HG02642 (cell line): Measurements from ENCODE around the gene STK4.
"Not testable (repeated sequence)": the region's sequence is repeated elsewhere in the genome, so short reads cannot be mapped to it uniquely, and the experiment has no call there.

ENCODE experiments used
- ATAC-seq: cut with Tn5 transposase; IDR thresholded peaks from one replicate; pipeline ENCODE4 v1.9.1; 2021; ENCODE audit warnings: mild to moderate bottlenecking; ENCODE audit not compliant: unreplicated experiment, poor library complexity

The STK4 gene

DNA sequence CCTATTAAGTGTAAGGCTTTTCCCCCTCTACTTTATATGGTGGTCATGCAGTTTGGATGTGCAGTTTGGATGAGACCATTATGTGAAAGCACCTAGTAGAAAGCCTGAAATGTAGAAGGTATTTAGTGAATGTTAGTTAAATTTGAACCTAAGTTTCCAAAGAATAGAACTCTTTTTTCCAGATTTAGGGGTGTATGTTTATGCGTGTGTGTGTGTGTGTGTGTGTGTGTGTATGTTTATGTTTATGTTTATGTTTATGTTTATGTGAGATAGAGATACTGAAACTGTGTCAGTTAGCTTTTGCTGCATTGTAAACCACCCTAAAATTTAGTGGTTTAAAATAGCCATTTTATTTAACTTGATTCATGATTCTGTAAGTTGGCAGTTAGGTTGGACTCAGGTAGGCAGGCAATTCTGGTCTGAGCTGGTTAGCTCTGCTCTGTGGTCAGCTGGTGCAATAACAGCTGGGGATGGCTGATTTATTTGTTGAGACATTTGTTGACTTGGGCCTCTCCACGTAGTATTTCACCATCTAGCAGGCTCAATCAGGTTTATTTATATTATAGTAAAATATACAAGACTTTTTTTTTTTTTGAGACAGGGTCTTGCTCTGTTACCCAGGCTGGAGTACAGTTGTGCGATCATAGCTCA, 54.0 kb downstream of the STK4 start:
- no peak for ATAC-seq

DNA sequence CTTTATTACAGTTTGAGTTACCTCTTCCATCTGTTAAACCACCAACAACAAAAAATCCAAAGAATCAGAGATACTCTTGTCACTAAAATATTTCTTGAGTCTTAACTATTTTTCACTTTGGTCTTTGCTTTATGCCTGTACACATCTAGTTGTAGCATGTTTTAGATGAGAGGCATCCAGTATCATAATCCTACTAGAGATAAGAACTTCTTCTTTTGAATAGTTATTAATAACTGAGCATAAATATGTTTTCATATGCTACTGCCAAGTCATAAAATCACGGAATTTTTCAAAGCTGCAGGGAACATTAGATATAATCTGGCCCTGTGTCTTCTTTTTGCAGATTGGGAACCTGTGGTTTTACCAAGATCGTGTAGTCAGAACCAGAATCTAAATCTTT, 55.3 kb downstream of the STK4 start:
- ATAC-seq, result no peak

DNA sequence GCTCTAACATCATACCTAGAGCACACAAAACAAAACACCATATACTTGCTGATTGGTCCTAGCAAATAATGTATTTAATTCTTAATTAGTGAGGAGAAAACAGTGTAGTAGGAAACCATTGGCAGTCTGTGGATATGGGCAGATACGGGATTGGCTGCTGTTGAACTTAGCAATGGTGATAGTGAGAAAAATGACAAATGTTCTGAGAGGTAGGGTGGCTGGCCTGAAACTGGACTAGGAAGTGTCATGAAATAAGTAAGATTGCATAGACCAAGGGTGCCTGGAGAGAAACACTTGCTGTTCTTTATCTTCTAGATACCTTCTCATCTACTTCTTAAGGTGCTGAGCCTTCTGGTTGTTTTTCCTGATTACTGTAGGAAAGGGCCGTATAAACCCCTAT, 56.8 kb downstream of the STK4 start:
- ATAC-seq, result not testable (repeated sequence)

DNA sequence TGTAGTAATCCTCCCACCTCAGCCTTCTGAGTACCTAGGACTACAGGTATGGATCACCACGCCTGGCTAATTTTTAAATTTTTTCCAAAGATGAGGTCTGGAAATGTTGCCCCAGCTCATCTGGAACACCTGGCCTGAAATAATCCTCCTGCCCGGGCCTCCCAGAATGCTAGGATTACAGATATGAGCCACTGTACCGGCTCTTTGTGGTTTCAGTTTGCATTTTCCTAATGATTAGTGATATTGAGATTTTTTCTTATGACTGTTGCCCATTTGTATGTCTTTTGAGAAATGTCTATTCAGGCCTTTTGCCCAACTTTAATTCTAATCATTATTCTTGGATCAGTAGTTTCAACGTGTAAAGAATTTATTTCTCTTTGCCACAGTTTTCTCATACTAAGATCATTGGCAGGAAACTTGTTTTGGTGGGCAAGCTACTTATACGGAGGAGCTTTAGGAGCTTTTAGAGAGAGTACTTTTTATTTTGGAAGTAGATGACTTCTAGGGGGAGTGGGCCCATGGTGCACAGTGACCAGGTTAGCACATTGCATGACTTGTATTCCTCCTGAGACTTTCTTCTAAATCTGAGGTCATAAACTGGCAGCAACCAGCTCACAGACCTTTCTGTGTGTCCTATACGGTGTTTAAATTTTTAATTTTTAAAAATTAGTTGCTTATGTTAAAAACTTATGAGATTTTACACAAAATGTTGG, 62.3 kb downstream of the STK4 start:
- ATAC-seq, result no peak

DNA sequence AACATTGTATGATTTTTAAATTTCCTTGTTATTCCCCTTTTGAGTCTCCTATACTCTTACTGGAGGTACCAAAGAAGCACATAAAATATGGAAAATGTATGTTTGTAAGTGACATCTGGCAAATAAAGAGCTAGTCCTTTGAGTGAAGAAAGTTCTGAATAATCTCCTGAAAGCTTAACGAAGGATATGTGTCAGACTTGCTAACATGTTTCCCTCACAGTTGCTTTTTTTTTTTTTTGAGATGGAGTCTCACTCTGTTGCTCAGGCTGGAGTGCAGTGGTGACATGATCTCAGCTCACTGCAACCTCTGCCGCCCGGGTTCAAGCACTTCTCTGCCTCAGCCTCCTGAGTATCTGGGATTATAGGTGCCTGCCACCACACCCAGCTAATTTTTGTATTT, 63.6 kb downstream of the STK4 start:
- ATAC-seq, result no peak

DNA sequence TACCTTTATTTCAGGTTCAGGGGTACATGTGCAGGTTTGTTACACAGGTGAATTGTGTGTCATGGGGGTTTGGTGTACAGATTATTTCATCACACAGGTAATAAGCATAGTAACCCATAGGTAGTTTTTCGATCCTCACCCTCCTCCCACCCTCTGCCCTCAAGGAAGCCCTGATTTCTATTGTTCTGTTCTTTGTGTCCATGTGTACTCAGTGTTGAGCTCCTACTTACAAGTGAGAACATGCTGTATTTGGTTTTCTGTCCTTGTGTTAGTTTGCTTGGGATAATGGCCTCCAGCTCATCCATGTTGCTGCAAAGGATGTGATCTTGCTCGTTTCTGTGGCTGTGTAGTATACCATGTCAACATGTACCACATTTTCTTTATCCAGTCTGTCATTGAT, 66.0 kb downstream of the STK4 start:
- no peak for ATAC-seq

DNA sequence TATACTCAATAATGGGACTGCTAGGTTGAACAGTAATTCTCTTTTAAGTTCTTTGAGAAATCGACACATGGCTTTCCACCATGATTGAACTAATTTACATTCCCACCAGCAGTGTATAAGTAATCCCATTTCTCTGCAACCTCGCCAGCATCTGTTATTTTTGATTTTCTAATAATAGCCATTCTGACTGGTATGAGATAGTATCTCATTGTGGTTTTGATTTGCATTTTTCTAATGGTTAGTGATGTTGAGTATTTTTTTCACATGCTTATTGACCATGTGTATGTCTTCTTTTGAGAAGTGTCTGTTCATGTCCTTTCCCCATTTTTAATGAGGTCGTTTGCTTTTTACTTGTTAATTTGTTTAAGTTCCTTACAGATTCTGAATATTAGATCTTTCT, 66.5 kb downstream of the STK4 start:
- no peak for ATAC-seq

DNA sequence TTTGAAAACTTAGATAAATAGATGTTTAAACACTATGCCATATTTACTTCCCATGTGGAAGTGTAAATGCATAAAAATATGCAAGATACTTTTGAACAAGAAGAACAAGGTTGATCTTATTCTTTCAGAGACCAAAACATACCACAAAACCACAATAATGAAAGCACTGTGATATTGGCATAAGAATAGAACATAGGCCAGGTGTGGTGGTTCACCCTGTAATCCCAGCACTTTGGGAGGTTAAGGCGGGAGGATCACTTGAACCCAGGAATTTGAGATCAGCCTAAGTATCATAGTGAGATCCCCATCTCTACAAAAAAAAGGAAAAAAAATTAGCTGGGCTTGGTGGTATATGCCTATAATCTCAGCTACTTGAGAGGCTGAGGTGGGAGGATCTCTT, 68.1 kb downstream of the STK4 start:
- no peak for ATAC-seq

DNA sequence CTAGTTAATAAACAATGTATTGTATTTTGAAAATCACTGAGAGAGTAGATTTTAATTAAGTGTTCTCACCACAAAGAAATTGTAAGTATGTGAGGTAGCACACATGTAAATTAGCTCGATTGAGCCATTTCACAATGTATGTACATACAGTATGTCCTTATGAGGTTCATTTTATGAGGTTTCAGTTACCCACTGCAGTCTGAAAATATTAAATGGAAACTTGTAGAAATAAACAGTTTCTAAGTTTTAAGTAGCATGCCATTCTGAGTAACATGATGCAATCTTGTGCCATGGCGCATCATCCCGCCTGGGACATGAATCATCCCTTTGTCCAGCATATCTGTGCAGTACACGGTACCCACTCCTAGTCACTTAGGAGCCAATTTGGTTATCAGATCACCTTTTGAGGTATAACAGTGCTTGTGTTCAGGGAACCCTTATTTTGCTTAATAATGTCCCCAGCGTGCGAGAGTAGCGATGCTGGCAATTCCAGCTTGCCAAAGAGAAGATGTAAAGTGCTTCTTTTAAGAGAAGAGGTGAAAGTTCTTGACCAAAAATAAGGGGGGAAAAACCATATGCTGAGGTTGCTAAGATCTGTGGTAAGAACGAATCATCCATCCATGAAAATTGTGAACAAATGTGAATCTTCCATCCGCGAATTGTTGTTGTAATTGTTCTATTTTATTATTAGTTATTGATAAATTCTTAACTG, 69.9 kb downstream of the STK4 start:
- ATAC-seq, result no peak

DNA sequence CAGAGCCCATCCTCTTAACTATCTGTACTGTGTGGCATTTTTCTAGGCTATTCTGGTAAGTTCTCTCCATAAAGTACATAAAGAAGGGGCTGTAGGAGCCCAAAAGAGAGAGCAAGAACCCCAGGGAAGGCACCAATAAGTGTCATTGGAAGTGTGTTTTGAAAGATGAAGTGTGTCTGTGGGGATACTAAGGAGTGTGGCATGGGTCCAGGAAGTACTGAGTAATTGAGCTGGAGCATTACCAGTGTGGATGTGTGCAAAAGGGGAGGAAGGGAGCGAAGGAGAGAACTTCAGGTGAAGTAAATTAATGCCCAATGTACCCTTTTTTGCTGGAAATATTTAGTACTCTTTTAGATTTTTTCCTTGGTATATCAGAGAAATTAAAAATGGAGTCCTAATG, 70.7 kb downstream of the STK4 start:
- ATAC-seq, result no peak

DNA sequence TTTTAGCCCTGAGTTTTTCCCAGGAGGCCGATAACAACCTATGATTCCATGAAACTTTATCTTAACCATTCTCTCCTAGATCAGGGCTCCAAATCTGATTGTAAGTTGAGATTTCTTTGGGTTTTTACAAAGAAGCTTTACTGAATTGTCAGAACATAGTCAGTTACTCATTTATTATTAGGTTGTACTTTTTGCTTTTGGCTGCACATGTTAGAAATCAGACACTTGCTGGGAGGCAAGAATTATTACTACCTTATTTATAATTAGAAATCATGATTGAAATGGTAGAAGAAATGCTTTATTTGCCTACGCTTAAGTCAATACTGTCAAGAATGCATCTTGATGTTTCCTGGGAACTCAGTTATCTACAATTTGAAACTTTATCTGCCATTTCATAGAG, 71.3 kb downstream of the STK4 start:
- ATAC-seq, result no peak

DNA sequence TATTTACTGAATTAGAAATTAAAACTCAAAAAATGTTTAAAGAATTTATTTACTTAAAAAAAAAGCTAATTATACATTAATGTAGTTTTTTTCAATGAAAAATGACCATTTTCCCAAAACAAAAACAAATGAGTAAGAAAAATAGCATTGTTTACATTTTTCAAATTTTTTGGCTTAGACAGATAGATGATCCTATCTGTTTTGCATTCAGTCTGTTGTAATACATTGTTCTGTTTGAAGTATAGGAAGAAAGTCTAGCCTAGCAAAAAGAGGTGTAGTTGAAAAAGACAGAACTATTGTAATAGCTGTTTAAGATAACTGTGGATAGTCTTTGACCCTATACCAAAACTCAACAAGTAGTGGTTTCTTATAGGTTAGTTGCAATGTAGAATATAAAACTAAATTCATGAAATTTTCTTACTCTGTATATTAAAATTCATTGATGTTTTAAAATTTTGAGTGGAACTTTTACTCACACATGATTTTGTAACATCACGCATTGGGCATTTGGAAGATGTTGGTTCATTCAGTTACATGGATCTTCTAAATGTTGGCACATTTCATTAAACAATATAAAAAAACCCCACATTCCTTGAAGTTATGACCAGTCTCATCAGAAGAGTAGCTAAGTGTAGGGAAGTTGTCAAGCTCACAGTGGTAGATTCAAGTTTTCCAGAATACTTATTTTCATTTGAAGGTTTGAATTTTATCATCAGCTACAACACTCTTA, 72.6 kb downstream of the STK4 start:
- ATAC-seq, result no peak

DNA sequence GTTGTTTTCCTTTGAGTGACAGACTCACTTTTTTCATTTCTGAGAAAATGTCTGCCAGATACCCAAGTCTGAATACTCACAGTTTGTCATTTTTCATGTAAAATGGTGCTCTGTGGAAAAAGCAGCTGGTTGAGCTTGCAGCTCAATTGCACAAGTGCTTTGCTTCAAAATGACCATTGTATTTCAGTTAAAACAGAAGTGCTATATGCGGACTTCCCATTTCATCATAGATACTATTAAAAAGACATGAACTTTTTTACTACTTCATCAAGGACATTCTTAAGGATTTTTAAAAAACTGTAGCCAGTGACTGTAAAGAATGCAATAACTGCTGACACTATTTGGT, 73.1 kb downstream of the STK4 start:
- ATAC-seq, result no peak

DNA sequence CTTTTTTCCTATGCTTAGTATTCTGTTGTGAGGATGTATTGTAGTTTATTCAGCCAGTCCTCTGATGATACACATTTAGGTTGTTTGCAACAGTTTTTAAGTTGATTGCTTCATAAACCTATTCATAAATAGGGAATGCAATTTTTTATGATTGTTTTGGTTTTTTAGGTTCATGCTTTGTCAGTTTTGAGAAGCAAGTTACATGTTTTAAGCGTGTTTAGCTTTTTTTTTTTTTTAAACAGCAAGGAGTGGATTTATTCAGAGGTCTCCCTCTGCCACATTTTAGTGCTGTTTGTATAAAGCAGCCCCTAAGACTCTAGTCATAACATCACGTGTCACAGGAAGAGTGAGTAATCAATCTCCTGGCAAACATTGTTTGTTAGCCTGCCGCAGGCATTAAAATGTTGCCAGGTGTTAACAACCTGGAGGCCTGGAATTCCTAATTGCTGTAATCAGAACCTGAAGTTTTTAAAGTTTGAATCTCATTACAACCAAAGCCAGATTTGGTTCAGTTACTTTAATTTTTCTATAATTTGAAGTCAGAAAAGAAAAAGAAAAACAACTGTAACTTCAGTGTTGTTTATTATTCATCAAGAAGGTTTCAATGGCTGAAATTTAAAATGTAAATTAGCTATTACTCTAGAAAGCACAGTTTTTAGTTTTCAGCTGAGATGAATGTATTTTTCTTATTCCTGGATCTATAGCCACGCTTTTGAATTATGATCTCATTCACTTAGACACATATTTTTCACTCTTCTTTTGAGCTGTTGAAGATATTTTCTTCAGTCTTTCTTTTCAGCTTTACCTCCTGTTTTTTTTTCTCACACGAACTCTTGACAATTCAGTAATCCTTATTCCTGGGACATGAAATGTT, 75.4 kb downstream of the STK4 start:
- no peak for ATAC-seq

DNA sequence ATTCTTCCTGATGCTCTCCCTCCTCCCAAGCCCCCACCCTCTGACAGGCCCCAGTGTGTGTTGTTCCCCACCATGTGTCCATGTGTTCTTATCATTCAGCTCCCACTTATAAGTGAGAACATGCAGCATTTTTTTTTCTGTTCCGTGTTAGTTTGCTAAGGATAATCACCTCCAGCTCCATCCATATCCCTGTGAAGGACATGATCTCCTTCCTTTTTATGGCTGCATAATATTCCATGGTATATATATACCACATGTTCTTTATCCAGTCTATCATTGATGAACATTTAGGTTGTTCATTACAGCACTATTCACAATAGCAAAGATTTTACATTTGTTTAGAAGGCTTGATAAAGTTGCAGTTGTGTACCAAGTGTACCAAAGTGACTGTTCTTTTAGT, 76.7 kb downstream of the STK4 start:
- no peak for ATAC-seq

DNA sequence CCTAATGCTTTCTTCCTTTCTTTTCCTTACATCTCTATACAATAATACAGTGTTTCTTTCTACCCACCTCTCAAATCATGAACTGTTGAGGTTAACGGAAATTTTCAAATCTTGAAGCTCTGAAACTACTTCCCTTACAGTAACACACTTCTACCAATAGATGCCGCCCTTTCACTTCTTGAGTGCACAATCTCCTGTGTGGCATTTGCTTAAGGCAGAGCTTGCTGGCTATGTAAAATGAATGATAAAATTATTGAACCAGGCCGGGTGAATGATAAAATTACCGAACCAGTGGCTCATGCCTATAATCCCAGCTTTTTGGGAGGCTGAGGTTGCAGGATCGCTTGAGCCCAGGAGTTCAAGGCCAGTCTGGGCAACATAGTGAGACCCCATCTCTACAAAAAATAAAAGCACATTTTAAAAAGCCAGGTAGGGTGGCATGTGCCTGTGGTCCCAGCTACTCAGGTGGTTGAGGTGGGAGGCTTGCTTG, 77.8 kb downstream of the STK4 start:
- ATAC-seq, result no peak

DNA sequence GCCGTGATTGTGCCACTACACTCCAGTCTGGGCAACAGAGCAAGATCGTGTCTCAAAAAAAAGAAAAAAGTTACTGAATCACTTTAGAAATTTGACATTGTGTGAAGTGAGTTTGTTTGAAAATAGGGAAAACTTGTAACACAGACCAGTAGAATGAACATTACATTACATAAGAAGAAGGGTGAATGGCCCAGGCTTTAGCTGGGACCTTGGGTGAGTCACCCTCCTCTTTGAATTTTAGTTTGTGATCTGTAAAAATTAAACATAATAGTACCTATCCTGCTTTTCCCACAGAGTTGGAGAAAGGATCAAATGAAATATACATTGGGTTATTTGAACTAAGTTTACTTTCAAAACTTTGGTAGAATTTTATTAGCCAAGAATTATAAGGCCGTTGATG, 78.3 kb downstream of the STK4 start:
- ATAC-seq, result no peak

DNA sequence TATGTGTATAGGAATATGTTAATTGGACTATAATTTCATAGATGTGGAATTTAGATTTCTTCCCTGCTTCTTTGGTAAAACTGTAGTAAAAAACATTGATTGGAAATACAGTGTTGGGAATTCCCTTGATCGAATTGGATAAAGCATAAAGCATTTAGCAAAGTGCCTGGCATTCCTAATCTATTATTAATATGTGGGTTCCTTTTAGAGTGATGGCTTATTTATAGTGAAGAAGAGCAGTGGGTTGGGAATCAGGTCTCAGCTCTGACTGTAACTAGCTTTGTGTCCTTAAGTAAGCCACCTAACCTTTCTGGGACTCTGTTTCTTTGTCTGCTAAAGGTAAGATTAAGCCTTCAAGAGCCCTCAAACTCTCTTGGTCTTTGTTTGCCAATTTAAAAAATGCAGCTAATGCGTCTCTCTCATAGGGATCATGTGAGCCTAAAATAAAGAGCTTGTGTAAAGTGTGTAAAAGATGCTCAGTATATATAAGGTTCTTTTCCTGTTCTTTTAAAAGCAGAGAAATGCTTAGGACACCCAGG, 81.3 kb downstream of the STK4 start:
- no peak for ATAC-seq

DNA sequence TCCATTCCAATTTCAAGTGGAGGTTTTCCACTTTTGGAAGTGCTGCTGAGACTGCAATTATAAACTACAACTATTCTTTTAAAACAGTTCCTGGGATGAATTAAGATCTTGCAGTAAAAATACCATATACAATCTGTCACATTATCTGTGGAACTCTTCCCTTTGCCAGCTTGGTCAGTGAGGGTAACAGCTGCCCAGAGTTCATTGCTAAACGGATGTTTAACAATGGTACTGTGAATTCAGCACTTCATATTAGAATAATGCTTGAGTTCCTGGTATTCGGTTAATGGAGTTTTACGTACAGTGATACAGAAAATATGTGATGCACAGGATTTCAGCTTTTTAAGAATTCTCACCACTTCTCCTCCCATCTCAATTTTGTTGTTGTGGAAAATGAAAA, 83.1 kb downstream of the STK4 start:
- no peak for ATAC-seq
